K562 (cell line): Measurements from ENCODE around the gene PRDM8. TPM values are rescaled to one million over a fixed set of nuclear protein-coding genes. Genes with fewer than 3 reads are reported as not detected.

Experiments used
- CREM ChIP-seq: IDR thresholded peaks from 2 replicates; pipeline ENCODE4 v1.6.1; 2014; ENCODE audit warnings: antibody characterized with exemption, low read depth
- EP300 ChIP-seq: IDR thresholded peaks from 2 replicates; pipeline ENCODE4 v1.6.1; 2012; ENCODE audit warnings: low read length, improper control_type of control experiment
- ETV6 ChIP-seq, 3 experiments: fragments of 150-350 bp in 1 of 3; sonication (generic) in 1 of 3; formaldehyde crosslinking in 1 of 3; IDR thresholded peaks; 2 replicates each; pipeline versions ENCODE4 v1.6.1 to v1.8.0; 2014 to 2022; ENCODE audit warnings: borderline replicate concordance in 2 of 3, low read depth in 2 of 3, antibody characterized with exemption in 1 of 3, low read length in 1 of 3, mild to moderate bottlenecking in 1 of 3, missing genetic modification reagents in 1 of 3
- HCFC1 ChIP-seq: IDR thresholded peaks from 2 replicates; pipeline ENCODE4 v1.6.1; 2012; ENCODE audit warnings: low read depth, low read length, improper control_type of control experiment
- HDAC1 ChIP-seq, 2 experiments: fragments of 450-650 bp; IDR thresholded peaks; 2 replicates each; pipeline ENCODE4 v1.6.1; 2016 to 2017; ENCODE audit warnings: inconsistent platforms in 1 of 2, mild to moderate bottlenecking in 1 of 2, moderate library complexity in 1 of 2
- HNRNPH1 ChIP-seq: fragments of 200-400 bp; formaldehyde crosslinking; optimal IDR thresholded peaks from 2 replicates; pipeline ENCODE3; 2017; ENCODE audit warnings: low read depth, mild to moderate bottlenecking, low read length, moderate library complexity
- MAZ ChIP-seq, 2 experiments: fragments of 450-650 bp in 1 of 2; sonication (generic) in 1 of 2; formaldehyde crosslinking; IDR thresholded peaks in 1 of 2; conservative IDR thresholded peaks in 1 of 2; 2 replicates each; pipeline versions ENCODE4 v1.4.0 to v1.5.0; 2020; ENCODE audit warnings: mild to moderate bottlenecking in 1 of 2, missing genetic modification reagents in 1 of 2
- MYC ChIP-seq, 2 experiments: fragments of 250-450 bp in 1 of 2; sonication (Bioruptor Pico) in 1 of 2; IDR thresholded peaks; 2 replicates each; pipeline versions ENCODE4 v1.5.1 to v1.6.1; 2012 to 2021; ENCODE audit warnings: low read depth in 2 of 2, borderline replicate concordance in 1 of 2, improper control_type of control experiment in 1 of 2, low read length in 1 of 2, mild to moderate bottlenecking in 1 of 2, moderate library complexity in 1 of 2
- NFE2 ChIP-seq: IDR thresholded peaks from 2 replicates; pipeline ENCODE4 v1.6.1; 2014; ENCODE audit warnings: antibody characterized with exemption, low read depth
- NR2C2 ChIP-seq, 2 experiments: fragments of 200-800 bp in 1 of 2; sonication (Bioruptor generic) in 1 of 2; sonication (generic) in 1 of 2; formaldehyde crosslinking in 1 of 2; IDR thresholded peaks; 2 replicates each; pipeline versions ENCODE4 v1.6.1 to v1.8.0; 2016 to 2022; ENCODE audit warnings: mild to moderate bottlenecking in 1 of 2, missing compliant biosample characterization in 1 of 2, missing genetic modification characterization in 1 of 2, missing genetic modification reagents in 1 of 2
- NR3C1 ChIP-seq: sonication (generic); formaldehyde crosslinking; IDR thresholded peaks from 2 replicates; pipeline ENCODE4 v1.8.1; 2022; ENCODE audit warnings: missing genetic modification reagents
- RUNX1 ChIP-seq: sonication (generic); IDR thresholded peaks from 2 replicates; pipeline ENCODE4 v1.6.1; 2016; ENCODE audit warnings: antibody characterized with exemption, low read depth
- SAP30 ChIP-seq: fragments of 200-600 bp; sonication (generic); IDR thresholded peaks from 2 replicates; pipeline ENCODE4 v1.6.1; 2012; ENCODE audit warnings: borderline replicate concordance, low read depth, mild to moderate bottlenecking, moderate library complexity, low read length, control low read depth, inconsistent platforms; ENCODE audit not compliant: insufficient read depth, poor library complexity, severe bottlenecking
- SMARCA5 ChIP-seq: fragments of 450-650 bp; IDR thresholded peaks from 2 replicates; pipeline ENCODE4 v1.6.1; 2016
- SMARCB1 ChIP-seq: IDR thresholded peaks from 2 replicates; pipeline ENCODE4 v1.6.1; 2011; ENCODE audit warnings: improper control_type of control experiment, low read depth; ENCODE audit not compliant: insufficient read length
- STAG1 ChIP-seq: sonication (generic); formaldehyde crosslinking; IDR thresholded peaks from 2 replicates; pipeline ENCODE4 v1.5.0; 2020; ENCODE audit warnings: missing genetic modification reagents, borderline replicate concordance
- TRIM28 ChIP-seq: fragments of 450-650 bp; IDR thresholded peaks from 2 replicates; pipeline ENCODE4 v1.6.1; 2017
- ZKSCAN1 ChIP-seq: fragments of 150-350 bp; IDR thresholded peaks from 2 replicates; pipeline ENCODE4 v1.6.1; 2016; ENCODE audit warnings: low read depth, low read length
- ZNF217 ChIP-seq: sonication (generic); formaldehyde crosslinking; IDR thresholded peaks from 2 replicates; pipeline ENCODE4 v1.8.0; 2022; ENCODE audit warnings: mild to moderate bottlenecking, missing genetic modification reagents
- ZNF77 ChIP-seq: fragments of 250-450 bp; sonication (Bioruptor Pico); IDR thresholded peaks from 2 replicates; pipeline ENCODE4 v1.5.0; 2020
- polyA plus RNA-seq, 8 experiments: library from polyadenylated mRNA; depleted of rRNA in 4 of 8; stranded (reverse) in 5 of 8; unstranded in 3 of 8; fragments of >200 nt; fragmentation: Nextera tagmentation in 2 of 8; fragmentation: Illumina TruSeq in 1 of 8; extraction: Ambion mirVana in 2 of 8; extraction: Trizol in 1 of 8; gene quantifications; 2 replicates each; pipeline versions ENCODE4 v1.2.1 to v1.2.3, GENCODE V29; 2011 to 2014; ENCODE audit warnings: inconsistent platforms in 1 of 8, missing spikeins in 1 of 8
- total RNA-seq, 7 experiments: library from RNA; depleted of rRNA in 6 of 7; stranded (reverse); fragments of >200 nt in 6 of 7; fragmentation: Illumina TruSeq in 2 of 7; extraction: Trizol in 2 of 7; gene quantifications; 2 replicates each; pipeline versions ENCODE4 v1.2.1 to v1.2.3, GENCODE V29; 2011 to 2021; ENCODE audit warnings: low replicate concordance in 1 of 7
- TF ChIP-seq, protein P1 (sequence below): fragments of 250-450 bp; sonication (Bioruptor Pico); IDR thresholded peaks from 2 replicates; pipeline ENCODE4 v1.8.0; 2022; ENCODE audit warnings: moderate library complexity, mild to moderate bottlenecking, inconsistent platforms
- TF ChIP-seq, protein P2 (sequence below): fragments of 450-650 bp; conservative IDR thresholded peaks from 2 replicates; pipeline ENCODE4 v1.6.1; 2016; ENCODE audit warnings: missing genetic modification characterization, low read depth, mild to moderate bottlenecking, control low read depth, missing compliant biosample characterization
- TF ChIP-seq, protein P3 (sequence below): fragments of 200-400 bp; formaldehyde crosslinking; IDR thresholded peaks from 2 replicates; pipeline ENCODE4 v1.6.1; 2017; ENCODE audit warnings: mild to moderate bottlenecking, low read depth, low read length, moderate library complexity

The PRDM8 gene
- total and polyA plus RNA-seq, 9 of the 15 experiments (the other 6 are each of a cell fraction or from before 2014, with no cell fraction given) = 0.40 TPM; not detected in 8

DNA sequence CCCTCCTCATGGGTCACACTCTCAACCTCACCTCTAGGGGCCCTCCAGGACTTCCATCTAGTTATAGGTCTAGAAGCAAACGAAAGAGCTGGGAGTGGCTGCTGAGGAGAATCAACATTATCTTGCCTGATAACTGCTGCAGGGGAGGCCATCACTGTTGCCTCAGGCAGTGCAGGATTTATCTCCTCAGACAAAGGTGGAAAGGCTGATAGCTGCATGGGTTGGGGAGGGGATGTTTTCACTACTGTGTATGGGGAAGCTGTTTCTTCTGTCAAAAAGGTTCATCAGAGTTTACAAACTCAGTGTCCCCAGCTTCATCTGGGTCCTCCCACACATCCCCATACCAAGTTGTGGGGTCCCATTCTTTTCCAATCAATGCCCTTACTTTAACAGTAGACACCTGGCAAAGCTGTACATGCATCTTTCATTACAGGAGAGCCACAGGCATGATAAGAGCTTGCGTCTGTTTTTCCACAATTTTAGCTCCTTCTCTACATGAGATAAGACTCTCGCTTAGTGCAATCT is 17.6 kb upstream of the PRDM8 start (continued):
- TF ChIP-seq EP300 (peak; percentile 92), HDAC1 (IDR thresholded peaks at IDR 0.05) (peak in 1 of 2 experiments; percentile 91; a peak in 2 of 4 replicates), SAP30 (no peak), SMARCA5 (no peak), ETV6 (IDR thresholded peaks at IDR 0.05; ENCODE audit: borderline replicate concordance in 1 of 2, low read depth in 2 of 2, low read length in 1 of 2) (no peak), ETV6 (CRISPR knock-in tag; IDR thresholded peaks at IDR 0.05; ENCODE audit: borderline replicate concordance) (no peak), ZNF77 (CRISPR knock-in tag) (no peak), SMARCB1 (no peak), NFE2 (no peak; the same call in 1 of the 2 replicates), ZKSCAN1 (no peak), CREM (peak; percentile 80), NR3C1 (CRISPR knock-in tag) (no peak), HCFC1 (0 out of 2 replicates have a peak, but pooled peaks have one; percentile 16), NR2C2 (CRISPR knock-in tag; IDR thresholded peaks at IDR 0.05) (no peak), NR2C2 (tag; IDR thresholded peaks at IDR 0.05) (no peak), ZNF217 (CRISPR knock-in tag) (no peak), MYC (IDR thresholded peaks at IDR 0.05; ENCODE audit: low read depth, low read length) (no peak; the same call in 1 of the 2 replicates), MYC (CRISPR knock-in tag; IDR thresholded peaks at IDR 0.05; ENCODE audit: borderline replicate concordance, low read depth) (no peak), STAG1 (CRISPR knock-in tag) (no peak), HNRNPH1 (no peak), MAZ (CRISPR knock-in tag; conservative IDR thresholded peaks at IDR 0.05 in 1 of 2, IDR thresholded peaks at IDR 0.05 in 1 of 2) (peak; percentile 16 to 70; a peak in 2 of 4 replicates), RUNX1 (peak; percentile 71; the same call in 1 of the 2 replicates), TRIM28 (no peak)
- TF ChIP-seq, protein P1, sequence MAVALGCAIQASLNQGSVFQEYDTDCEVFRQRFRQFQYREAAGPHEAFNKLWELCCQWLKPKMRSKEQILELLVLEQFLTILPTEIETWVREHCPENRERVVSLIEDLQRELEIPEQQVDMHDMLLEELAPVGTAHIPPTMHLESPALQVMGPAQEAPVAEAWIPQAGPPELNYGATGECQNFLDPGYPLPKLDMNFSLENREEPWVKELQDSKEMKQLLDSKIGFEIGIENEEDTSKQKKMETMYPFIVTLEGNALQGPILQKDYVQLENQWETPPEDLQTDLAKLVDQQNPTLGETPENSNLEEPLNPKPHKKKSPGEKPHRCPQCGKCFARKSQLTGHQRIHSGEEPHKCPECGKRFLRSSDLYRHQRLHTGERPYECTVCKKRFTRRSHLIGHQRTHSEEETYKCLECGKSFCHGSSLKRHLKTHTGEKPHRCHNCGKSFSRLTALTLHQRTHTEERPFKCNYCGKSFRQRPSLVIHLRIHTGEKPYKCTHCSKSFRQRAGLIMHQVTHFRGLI = no peak
- TF ChIP-seq, protein P2, sequence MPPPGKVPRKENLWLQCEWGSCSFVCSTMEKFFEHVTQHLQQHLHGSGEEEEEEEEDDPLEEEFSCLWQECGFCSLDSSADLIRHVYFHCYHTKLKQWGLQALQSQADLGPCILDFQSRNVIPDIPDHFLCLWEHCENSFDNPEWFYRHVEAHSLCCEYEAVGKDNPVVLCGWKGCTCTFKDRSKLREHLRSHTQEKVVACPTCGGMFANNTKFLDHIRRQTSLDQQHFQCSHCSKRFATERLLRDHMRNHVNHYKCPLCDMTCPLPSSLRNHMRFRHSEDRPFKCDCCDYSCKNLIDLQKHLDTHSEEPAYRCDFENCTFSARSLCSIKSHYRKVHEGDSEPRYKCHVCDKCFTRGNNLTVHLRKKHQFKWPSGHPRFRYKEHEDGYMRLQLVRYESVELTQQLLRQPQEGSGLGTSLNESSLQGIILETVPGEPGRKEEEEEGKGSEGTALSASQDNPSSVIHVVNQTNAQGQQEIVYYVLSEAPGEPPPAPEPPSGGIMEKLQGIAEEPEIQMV = no peak
- TF ChIP-seq, protein P3, sequence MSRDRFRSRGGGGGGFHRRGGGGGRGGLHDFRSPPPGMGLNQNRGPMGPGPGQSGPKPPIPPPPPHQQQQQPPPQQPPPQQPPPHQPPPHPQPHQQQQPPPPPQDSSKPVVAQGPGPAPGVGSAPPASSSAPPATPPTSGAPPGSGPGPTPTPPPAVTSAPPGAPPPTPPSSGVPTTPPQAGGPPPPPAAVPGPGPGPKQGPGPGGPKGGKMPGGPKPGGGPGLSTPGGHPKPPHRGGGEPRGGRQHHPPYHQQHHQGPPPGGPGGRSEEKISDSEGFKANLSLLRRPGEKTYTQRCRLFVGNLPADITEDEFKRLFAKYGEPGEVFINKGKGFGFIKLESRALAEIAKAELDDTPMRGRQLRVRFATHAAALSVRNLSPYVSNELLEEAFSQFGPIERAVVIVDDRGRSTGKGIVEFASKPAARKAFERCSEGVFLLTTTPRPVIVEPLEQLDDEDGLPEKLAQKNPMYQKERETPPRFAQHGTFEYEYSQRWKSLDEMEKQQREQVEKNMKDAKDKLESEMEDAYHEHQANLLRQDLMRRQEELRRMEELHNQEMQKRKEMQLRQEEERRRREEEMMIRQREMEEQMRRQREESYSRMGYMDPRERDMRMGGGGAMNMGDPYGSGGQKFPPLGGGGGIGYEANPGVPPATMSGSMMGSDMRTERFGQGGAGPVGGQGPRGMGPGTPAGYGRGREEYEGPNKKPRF = no peak
